ENCODE data around the gene FBXO27.

DNA sequence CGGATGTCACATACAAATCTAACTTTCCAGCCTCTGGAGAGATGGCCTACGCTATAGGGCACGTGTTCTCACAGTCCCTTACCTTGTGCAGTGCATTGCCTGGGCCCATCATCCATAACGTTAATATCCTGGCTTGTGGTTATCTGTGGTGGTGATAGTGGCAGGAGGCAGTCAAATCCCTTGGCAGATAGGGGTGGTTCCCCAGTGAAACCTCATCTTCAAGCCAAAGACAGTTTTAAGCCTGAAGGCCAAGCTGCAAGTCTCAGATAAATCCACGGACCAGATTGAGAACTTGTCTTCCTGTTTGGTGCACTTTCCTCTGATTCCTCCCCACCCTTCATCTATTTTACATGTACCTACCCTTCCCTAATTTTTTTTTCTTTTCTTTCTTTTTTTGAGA, 52.5 kb downstream of the FBXO27 start:
- TF ChIP-seq, protein P1, sequence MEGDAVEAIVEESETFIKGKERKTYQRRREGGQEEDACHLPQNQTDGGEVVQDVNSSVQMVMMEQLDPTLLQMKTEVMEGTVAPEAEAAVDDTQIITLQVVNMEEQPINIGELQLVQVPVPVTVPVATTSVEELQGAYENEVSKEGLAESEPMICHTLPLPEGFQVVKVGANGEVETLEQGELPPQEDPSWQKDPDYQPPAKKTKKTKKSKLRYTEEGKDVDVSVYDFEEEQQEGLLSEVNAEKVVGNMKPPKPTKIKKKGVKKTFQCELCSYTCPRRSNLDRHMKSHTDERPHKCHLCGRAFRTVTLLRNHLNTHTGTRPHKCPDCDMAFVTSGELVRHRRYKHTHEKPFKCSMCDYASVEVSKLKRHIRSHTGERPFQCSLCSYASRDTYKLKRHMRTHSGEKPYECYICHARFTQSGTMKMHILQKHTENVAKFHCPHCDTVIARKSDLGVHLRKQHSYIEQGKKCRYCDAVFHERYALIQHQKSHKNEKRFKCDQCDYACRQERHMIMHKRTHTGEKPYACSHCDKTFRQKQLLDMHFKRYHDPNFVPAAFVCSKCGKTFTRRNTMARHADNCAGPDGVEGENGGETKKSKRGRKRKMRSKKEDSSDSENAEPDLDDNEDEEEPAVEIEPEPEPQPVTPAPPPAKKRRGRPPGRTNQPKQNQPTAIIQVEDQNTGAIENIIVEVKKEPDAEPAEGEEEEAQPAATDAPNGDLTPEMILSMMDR (IDR thresholded peaks at IDR 0.05), result no peak
- TF ChIP-seq POLR2A (IDR thresholded peaks at IDR 0.05), result no peak

Measured in adrenal gland (tissue), 5 donors.